ENCODE measurements around the gene RNF126.

The RNF126 gene

GRCh38 chr19:681029-682019 is 18.3 kb upstream of the RNF126 start:
- H3K27ac ChIP-seq, result peak overlapping the region; percentile 91
- no peak for TF ChIP-seq ZFX (IDR thresholded peaks at IDR 0.05)

GRCh38 chr19:680287-681028 is 17.4 kb upstream of the RNF126 start:
- H3K27ac ChIP-seq, result peak overlapping the region; percentile 91

GRCh38 chr19:679418-680286 is 16.6 kb upstream of the RNF126 start:
- H3K27ac ChIP-seq, result peak overlapping the region; percentile 91
- TF ChIP-seq CTCF (conservative IDR thresholded peaks at IDR 0.05), result no peak
- peak; percentile 47; the same call in 1 of the 2 replicates for TF ChIP-seq ZFX (IDR thresholded peaks at IDR 0.05)

More at GRCh38 chr19:680287-681028, 17.4 kb upstream of the RNF126 start:
- no peak; the same call in 1 of the 2 replicates for TF ChIP-seq CTCF (conservative IDR thresholded peaks at IDR 0.05)

- TF ChIP-seq ZFX (IDR thresholded peaks at IDR 0.05), result no peak
- TF ChIP-seq CTCF (conservative IDR thresholded peaks at IDR 0.05), result no peak
- peak overlapping the region; percentile 91; the same call in 1 of the 2 replicates for H3K27ac ChIP-seq
Measured at GRCh38 chr19:678791-679388, 15.9 kb upstream of the RNF126 start.

GRCh38 chr19:677601-678436 is 14.8 kb upstream of the RNF126 start:
- TF ChIP-seq CTCF (conservative IDR thresholded peaks at IDR 0.05) (no peak), ZFX (IDR thresholded peaks at IDR 0.05) (no peak)
- H3K27ac ChIP-seq, result no peak overlapping the region; the same call in 1 of the 2 replicates

GRCh38 chr19:677201-677600 is 14.2 kb upstream of the RNF126 start:
- no peak for TF ChIP-seq CTCF (conservative IDR thresholded peaks at IDR 0.05)
- TF ChIP-seq ZFX (IDR thresholded peaks at IDR 0.05), result no peak
- H3K27ac ChIP-seq, result no peak overlapping the region

Measured in C4-2B (cell line).